Caki2 (cell line): ENCODE results near the gene ZNF18. TPM values are rescaled to one million over a fixed set of nuclear protein-coding genes. Genes with fewer than 3 reads are reported as not detected.

ENCODE experiments used
- DNase-seq: peaks from one replicate; pipeline ENCODE4 v3.0.0-alpha.2; 2015; ENCODE audit warnings: low read depth
- in situ Hi-C: cut with HindIII; loops from 2 replicates; pipeline ENCODE4 v1.10.0; 2016; ENCODE audit warnings: low sequenced_read_pairs, low pct_unique_long_range_greater_than_20kb, mixed read lengths
- total RNA-seq: library from RNA; depleted of rRNA; stranded (reverse); fragments of >200 nt; shearing (Covaris generic); gene quantifications from 2 replicates; pipeline ENCODE4 v1.2.3, GENCODE V29; 2014; ENCODE audit warnings: low replicate concordance; rRNA removed

ZNF18 gene, protein sequence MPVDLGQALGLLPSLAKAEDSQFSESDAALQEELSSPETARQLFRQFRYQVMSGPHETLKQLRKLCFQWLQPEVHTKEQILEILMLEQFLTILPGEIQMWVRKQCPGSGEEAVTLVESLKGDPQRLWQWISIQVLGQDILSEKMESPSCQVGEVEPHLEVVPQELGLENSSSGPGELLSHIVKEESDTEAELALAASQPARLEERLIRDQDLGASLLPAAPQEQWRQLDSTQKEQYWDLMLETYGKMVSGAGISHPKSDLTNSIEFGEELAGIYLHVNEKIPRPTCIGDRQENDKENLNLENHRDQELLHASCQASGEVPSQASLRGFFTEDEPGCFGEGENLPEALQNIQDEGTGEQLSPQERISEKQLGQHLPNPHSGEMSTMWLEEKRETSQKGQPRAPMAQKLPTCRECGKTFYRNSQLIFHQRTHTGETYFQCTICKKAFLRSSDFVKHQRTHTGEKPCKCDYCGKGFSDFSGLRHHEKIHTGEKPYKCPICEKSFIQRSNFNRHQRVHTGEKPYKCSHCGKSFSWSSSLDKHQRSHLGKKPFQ
- 6.1 TPM in 2 replicates for total RNA-seq

DNA sequence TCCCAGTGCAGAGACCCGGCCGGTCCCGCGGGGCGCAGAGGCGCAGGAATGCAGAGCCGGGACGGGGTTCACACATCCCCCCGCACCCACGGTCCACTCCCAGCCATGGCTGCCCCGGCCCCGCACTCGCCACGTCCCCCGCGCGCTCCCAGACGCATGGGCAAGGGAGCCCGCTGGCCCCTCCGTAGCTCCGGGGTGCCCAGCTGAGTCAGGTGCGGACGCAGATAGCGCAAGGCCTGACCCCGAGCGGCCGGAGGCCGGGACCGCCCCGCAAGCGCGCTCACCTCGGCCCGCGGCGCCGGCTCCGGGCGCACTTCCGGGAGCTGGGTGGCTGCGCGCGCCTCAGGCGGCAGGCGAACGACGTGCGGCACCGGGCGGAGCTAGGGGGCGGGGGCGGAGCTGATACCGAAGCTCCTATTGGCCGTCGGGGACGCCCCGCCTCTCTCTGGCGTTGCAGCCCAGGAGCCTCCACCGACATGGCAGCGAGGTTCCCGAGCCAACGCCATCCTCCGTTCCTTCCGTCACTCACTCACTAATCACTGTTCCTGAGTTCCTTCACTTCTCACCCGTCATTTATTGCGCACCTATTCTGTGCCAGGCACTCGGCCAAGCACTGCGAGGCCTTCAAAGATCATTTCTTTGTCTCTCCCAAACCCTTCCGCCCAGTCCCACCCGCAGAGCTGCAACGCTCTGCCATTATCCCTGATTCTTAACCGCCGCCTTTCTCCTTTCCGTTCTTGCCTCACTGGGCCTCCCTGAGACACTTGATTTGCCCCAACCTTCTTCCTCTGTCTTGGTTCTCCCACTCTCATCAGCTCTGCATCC lies at the start of gene ZNF18:
Gene ZNF18, minus strand, starts transcription at position 329 of the 825 bp plus-strand sequence. CDS start 4,646 bp downstream, outside the sequence.
- peak; percentile 90 for DNase-seq
- in situ Hi-C loops: no loop called here

DNA sequence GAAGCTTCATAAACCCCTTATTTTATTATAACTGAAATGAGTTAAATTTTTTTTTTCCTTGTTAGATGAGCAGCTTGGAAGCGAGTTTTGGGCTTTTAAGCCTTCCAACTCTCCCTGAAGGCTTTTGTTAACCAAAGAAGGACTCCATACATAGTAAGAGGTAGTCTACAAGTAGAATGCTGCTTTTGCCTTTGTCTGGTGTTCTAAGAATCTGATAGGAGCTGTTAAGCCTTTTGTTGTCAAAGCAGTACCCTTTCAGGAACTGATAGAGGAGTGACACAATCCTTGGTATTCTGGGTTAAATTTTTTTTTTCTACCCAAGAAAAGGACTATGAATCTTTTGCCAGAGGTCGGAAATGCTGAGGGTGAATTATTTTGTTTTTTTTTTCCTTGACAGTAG lies 49.5 kb upstream of the ZNF18 start:
- in situ Hi-C loops: no loop called here
- DNase-seq: no peak

DNA sequence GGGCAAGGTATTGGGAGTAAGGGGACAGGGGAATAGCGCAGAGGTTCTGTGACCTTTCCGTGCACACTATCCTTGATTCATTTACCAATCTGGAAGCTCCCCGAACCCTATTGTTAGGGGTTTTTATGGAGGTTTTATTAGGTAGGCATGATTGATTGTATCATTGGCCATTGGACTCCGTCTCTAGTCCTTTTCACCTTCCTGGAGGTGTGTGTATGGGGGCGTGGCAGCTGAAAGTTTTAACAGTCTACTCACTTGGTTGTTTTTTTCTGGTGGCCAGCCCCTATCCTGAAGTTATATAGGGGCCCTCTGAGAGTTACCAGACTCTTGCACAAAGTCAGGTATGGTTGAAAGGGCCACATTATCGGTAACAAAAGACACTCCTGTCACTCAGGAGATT lies 46.4 kb upstream of the ZNF18 start:
- no peak for DNase-seq
- in situ Hi-C loops: no loop called here

DNA sequence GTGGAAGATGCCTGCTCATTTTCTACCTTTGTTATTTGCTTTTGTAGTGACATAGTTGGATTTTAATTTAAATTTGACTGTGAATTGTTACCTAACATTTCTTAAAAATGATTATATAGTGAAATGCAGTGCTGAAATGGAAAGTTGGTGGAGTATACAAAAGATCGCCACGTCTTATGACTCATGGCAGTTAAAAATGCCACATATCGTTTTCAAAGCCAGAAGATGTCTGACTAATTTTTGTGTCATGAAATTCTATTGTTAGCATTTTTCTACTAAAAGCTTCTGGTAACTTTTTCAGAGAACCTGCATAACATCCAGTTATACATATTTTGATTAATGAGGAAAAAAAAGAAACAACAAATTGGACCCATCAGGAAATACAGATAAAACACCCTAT lies 44.0 kb upstream of the ZNF18 start:
- in situ Hi-C loops: no loop called here
- DNase-seq: no peak

DNA sequence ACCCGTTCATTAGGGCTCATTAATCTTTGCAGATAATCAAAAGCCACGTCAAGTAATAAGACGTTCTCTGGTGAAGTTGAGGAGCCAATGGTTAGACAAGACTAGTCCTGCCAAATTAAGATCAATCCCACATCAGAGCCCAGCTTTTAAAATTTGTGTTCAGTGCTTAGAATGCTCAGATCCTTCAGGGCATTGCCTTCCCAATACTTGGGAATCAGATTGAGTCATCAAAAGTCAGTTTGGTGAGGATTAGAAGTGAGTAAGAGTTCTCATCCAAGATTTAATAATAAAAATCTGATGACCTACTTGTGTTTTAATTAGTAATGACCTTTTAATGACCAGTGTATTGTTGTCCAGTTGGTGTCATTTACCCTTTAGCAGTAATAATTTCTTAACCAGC lies 43.2 kb upstream of the ZNF18 start:
- no peak for DNase-seq
- in situ Hi-C loops: no loop called here

DNA sequence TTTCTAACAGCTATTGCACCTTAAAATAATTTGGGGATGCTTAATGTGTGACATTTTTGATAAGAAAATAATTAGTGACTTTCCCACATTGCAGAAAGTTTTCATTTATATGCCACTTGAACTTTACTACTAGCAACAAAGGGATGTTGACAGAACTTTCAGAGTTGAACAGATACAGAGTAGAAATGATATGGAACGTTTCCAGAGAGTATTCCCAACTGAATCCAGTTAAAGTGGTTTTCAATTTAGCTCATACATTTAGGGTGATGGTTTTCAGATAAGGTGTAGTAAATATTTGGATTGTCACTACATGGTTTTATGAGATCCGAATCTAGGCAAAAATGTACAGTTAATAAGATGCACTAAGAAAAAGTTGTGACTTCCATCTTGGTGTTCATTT lies 40.7 kb upstream of the ZNF18 start:
- in situ Hi-C loops: no loop called here
- no peak for DNase-seq

DNA sequence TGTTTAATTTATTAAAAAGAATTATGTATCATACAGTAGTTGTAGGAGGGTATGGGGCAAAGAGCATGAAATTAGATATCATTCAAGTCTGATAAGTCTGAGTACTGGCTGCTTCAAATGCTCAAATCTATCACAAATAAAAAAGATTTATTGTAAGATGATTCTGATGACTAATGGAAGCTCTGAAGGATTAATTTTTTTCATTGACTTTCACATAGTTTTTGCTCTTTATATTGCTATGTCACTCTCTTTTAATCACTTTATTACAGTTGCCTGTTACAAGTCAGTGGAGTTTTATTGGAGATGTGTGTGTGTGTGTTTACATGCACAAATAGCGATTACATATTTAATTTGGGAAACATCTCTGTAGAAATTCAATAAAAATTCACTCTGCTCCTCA lies 38.4 kb upstream of the ZNF18 start:
- no peak for DNase-seq
- in situ Hi-C loops: no loop called here

DNA sequence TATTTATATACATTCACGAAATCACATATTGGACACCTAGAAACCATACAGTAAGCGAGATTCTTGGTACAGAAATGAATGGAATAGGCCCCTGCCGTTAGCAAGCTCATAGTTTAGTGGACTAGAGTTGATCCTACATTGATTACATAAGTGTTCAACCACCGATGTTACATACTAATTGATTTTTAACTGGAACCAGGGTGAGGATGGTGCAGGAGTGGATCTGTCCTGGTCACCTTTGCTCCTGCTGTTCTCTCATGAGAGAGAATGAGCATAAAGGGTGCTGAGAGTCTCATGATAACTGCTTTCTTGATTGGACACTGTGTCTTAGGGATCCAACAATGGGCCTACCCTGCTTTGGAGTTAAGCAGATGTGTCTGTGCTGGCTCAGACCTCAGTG lies 37.3 kb upstream of the ZNF18 start:
- no peak for DNase-seq
- in situ Hi-C loops: no loop called here

DNA sequence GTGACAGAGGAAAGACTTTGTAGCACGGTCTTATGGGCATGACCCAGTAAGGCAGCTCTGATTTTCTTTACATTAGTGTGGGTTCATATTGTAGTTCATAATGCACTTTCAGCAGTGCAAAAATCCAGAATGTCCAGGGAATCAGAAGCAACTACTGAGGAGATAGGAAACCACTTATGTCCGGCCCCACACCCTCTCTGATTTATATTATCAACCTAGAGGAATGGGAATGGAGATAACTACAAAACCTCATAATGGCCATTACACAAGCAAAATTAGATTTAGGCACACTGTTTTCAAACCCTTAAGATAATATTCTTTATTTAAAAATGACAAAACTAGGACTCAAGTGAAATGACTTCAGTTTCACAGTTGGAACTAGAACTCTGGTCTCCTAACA lies 31.3 kb upstream of the ZNF18 start:
- no peak for DNase-seq
- in situ Hi-C loops: no loop called here

DNA sequence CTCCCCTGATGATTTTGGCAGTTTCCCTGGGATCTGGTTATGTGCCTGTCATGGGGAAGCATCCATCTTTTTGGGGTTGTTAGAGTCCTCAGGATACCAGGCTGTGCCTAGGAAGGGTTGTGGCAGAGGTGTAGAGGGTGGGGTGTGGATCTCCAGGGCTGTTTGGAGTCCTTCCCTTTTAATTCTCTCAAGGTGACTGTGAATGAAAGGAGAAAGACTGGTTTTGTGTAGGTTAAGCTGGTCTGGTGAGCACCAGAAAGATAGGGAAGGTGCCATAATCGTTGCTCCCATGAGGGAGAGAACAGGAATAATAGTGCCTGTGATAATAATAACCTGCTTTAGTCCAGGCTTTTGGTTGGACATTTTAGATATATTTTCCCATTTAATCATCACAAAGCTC lies 30.4 kb upstream of the ZNF18 start:
- in situ Hi-C loops: no loop called here
- DNase-seq: no peak

DNA sequence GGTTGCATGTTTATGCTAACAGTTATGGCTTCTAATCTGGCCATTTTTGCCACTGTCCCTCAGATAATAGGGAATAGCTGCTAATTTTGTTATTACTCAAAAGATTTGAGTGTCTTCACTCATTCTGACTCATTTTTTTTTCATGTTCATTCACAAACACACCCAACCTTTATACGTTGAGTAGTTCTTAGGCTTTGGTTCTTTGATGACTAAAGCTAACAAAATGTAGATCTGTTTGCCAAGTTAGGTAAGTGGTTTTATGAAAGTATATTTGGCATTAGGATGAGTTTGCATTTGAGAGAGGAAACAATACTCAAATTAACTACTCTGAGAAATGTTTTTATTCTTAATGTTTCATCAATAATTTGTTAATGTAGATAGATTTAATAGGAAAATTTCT lies 27.1 kb upstream of the ZNF18 start:
- DNase-seq: peak; percentile 40
- in situ Hi-C loops: no loop called here

DNA sequence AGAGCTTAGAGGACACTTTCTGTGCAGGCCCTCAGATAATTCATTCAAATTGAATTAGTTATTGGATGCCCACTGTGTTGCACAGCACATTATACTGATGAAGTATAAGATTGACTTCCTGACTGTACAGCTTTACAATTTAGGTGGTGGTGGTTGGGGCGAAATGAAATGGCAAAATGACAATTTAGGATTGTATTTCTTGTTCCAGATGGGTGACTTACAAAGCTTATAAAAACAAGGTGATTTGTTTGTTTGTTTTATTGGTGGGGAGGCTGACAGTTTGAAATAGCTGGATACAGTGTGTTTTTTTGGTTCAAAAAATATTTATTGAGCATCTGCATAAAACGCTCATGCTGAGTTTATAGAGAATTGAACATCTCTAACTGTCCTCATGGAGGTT lies 25.0 kb upstream of the ZNF18 start:
- DNase-seq: no peak
- in situ Hi-C loops: no loop called here

DNA sequence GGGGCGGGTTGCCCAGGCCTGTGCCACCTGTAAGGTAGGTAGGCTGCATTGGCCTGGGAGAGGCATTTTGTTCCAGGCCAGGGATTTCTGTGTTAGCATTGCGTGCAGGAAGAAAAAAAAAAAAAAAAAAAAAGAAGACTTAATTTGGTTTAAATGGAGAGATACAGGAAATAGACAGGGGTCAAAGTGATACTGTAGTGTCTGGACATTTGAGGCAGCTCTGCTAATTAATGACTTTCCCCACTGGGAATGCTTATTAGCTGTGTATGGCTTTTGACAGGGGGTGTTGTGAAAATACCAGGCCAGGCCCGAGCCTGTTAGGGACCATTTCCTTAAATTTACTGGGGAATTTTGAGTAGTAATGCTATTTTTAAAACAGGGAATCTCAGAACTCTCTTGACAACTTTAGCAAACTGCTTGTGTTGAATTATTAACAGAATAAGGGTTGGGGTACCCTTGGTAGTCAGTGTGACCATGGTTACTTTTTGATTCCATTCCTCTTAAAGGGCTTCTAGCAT lies 24.4 kb upstream of the ZNF18 start:
- in situ Hi-C loops: no loop called here
- peak; percentile 4 for DNase-seq

DNA sequence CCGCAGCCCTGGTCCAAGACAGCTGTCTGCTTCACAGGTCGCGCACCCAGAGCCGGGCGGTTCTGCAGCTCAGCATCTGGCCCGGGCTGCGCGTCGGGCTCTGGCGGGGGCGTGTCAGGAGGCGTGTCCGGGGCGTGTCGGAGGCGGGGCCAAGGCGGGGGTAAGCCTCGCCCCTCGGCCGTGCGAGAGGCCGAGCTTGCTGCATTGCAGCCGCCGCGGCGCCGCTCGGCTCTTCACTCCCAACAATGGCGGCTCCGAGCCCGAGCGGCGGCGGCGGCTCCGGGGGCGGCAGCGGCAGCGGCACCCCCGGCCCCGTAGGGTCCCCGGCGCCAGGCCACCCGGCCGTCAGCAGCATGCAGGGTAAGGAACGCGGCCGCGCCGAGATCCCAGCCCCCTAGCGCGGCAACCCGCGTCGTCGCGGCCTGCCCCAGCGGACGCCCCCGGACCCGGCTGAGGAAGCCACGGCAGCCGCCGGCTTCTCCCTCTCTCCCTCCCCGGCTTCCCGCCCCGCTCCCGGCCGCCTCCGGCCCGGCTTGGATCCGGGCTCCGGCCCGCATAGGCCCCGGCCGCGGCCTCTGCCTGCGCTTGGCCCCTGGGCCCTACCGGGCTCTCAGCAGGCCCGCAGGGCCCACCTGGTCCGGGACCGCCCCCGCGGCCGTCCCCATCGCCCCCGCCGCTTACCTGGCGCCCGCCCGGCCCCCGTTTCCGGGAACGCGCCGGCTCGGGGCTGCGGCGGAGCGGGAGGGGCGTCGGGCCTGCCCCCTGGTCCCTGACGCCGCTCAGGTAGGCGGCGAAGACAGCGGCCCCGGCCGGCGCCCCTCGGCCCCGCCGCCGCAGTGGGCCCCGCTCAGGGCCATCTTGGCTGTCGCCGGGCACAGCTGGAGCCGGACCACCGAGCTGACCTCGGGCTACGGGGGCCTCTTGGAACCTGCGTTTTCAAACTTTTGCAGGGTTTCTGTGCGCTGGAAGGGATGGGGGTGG lies 23.7 kb upstream of the ZNF18 start, which contains the start of gene MAP2K4:
Gene MAP2K4, plus strand, starts transcription at position 236 of the 981 bp plus-strand sequence. Its CDS starts 10 bp downstream, at position 246.
- peak; percentile 69 for DNase-seq
- in situ Hi-C loops: no loop called here

DNA sequence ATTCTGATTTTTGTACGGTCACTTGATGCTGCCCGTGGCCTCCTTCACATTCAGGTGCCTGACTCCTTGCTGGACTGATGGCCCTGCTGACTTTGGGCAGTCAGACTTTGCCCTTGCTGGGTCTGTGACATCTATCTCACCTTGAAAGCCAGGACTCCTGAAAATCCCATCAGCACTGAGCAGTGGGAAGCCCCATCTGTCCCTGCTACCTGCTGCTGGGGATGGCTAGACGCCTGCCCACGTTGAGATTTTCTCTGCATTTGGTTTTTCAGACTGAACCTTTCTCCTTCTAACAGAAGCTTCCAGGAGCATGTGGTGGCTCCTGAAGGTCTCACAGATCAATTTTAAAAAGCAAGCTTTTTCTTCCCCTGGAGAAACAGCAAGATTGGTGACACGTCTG lies 10.2 kb upstream of the ZNF18 start:
- DNase-seq: no peak
- in situ Hi-C loops: no loop called here

DNA sequence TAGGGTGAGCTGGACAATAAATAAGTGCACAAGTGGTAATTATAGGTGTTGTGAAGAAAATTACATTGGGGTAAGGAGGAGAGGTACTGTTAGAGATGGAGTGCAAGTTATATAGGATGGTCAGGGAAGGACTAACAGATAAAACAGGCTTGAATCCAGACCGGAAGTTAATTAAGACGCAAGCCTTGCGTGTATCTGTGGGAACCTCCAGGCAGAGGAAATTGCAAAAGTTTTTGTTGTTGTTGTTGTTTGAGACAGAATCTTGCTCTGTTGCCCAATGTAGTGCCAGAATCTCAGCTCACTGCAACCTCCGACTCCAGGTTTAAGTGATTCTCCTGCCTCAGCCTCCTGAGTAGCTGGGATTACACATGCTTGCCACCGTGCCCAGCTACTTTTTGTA lies 2.4 kb upstream of the ZNF18 start:
- no peak for DNase-seq
- in situ Hi-C loops: no loop called here

DNA sequence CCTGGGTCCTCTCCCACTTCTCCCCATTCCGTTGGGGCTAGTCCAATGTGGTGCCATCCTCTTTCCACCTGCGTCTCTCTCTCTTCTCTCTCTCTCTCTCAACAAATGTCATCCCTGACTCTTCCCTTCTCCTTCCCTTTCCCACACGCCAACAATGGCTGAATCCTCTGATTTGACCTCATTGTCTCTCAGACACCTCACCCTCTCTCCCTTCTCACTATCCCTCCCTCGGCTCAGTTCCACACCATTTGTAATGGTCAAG lies 628 bp upstream of the ZNF18 start:
- DNase-seq: no peak
- in situ Hi-C loops: no loop called here

DNA sequence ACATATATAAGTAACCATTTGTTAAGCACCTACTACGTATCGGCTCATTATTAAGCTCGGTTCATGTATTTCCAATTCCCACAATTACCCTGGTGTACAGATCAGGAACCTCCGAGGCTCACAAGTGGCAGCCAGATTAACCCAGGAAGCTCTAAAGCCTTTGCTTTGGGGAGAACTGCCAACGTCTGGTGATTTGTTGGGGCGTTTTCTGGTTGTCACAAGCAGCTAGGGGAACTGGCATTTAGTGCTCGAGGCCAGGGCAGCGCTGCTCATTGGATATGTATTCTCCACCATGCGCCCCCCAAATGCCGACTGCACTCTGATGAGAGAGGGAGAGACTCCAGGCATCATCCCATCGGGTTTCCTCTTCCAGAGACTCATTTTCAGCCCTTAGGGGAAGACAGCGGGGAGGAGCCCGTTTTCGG lies 541 bp downstream of the ZNF18 start:
- in situ Hi-C loops: no loop called here

More for the DNA sequence above, 541 bp downstream of the ZNF18 start:
- DNase-seq: no peak
